Natural killer cell (primary cell): ENCODE measurements around the gene POTEG. TPM values are rescaled to one million over a fixed set of nuclear protein-coding genes. Genes with fewer than 3 reads are reported as not detected.
A peak's percentile ranks its signal among the peaks of the same experiment; 100 is the strongest.
"Not testable (repeated sequence)": the region's sequence is repeated elsewhere in the genome, so short reads cannot be mapped to it uniquely, and the experiment has no call there.

Experiments
- ATAC-seq, 3 donors: fragments of 150-1000 bp in 2 of 3; fragments of 200-7000 bp in 1 of 3; cut with Tn5 transposase; 1 replicate in 1 of 3; 2 replicates in 2 of 3; pipeline ENCODE4 v1.10.0; 2021; ENCODE audit warnings: mild to moderate bottlenecking in 2 of 3, moderate library complexity in 2 of 3
- DNase-seq, 2 donors: peaks; one replicate each; pipeline versions ENCODE4 v3.0.0 to v3.0.0-alpha.2; 2013 to 2021; ENCODE audit warnings: mixed read lengths in 1 of 2
- H3K27ac ChIP-seq: one replicate; pipeline ENCODE4 v1.5.1; 2013; ENCODE audit warnings: mild to moderate bottlenecking, low read length
- H3K27me3 ChIP-seq: one replicate; pipeline ENCODE4 v1.6.1; 2013; ENCODE audit warnings: low read length; ENCODE audit not compliant: control insufficient read depth, insufficient read depth
- H3K36me3 ChIP-seq: one replicate; pipeline ENCODE4 v1.6.1; 2013; ENCODE audit warnings: low read length; ENCODE audit not compliant: control insufficient read depth, insufficient read depth
- H3K4me1 ChIP-seq: one replicate; pipeline ENCODE4 v1.6.1; 2013; ENCODE audit warnings: low read length; ENCODE audit not compliant: control insufficient read depth, insufficient read depth
- H3K4me3 ChIP-seq: one replicate; pipeline ENCODE4 v1.5.1; 2013; ENCODE audit warnings: low read length
- H3K9me3 ChIP-seq: one replicate; pipeline ENCODE4 v1.6.1; 2013; ENCODE audit warnings: low read length; ENCODE audit not compliant: control insufficient read depth, insufficient read depth
- H3K27ac Mint-ChIP-seq, 2 donors: one replicate each; pipeline ENCODE4 v1.8.0; 2022; ENCODE audit warnings: mild to moderate bottlenecking in 2 of 2, mixed read lengths in 2 of 2, moderate library complexity in 1 of 2
- H3K27me3 Mint-ChIP-seq, 2 donors: one replicate each; pipeline ENCODE4 v1.8.0; 2022; ENCODE audit warnings: low read depth in 2 of 2, mixed read lengths in 2 of 2
- H3K36me3 Mint-ChIP-seq: one replicate; pipeline ENCODE4 v1.8.0; 2022; ENCODE audit warnings: mixed read lengths
- H3K4me1 Mint-ChIP-seq, 2 donors: one replicate each; pipeline ENCODE4 v1.8.0; 2022; ENCODE audit warnings: mixed read lengths in 2 of 2
- H3K4me3 Mint-ChIP-seq: one replicate; pipeline ENCODE4 v1.8.0; 2022; ENCODE audit warnings: mild to moderate bottlenecking, moderate library complexity, mixed read lengths
- H3K9me3 Mint-ChIP-seq, 2 donors: one replicate each; pipeline ENCODE4 v1.8.0; 2022; ENCODE audit warnings: mixed read lengths in 2 of 2
- WGBS: methylation state at CpG from one replicate; pipeline ENCODE4 v1.1.7; 2013; ENCODE audit warnings: missing lambda C conversion rate; ENCODE audit not compliant: insufficient coverage; 5-methylcytosine and 5-hydroxymethylcytosine counted together
- intact Hi-C: fragments of 100-400 bp; cut with micrococcal nuclease; formaldehyde crosslinking; loops from one replicate; pipeline ENCODE4 v1.14.2; 2022
- total RNA-seq, 4 donors: library from RNA; stranded (reverse); fragments of 120-200 nt in 1 of 4; gene quantifications; one replicate each; pipeline versions ENCODE4 v1.2.3 to v1.2.4, GENCODE V29; 2013 to 2022

Gene POTEG
- total RNA-seq, 3 donors from 2014 or later (not counting 1 experiment from before 2014, with no cell fraction given), result not detected

DNA sequence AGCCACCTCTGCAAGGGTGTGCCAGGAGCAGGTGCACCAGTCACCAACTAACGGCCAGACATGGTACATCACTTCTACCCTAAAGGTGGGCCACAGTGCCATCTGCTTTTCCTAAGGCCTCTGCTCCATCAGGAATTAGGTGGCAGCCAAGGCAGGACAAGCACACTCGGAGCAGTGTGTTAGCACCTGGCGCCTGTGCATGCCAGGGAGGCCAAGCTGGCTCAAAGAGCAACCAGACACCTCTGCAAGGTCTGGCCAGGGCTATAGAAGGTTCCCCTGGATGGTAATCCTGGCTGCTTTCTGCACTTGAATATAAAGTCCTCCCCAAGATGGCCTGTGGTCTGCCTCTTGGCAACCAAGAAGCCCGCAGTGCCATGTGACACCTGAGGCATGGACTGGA lies 45.4 kb downstream of the POTEG start:
- H3K9me3 Mint-ChIP-seq, H3K27ac ChIP-seq, H3K27me3 ChIP-seq, H3K4me1 ChIP-seq, H3K4me3 ChIP-seq, H3K9me3 ChIP-seq, H3K27ac Mint-ChIP-seq, H3K36me3 Mint-ChIP-seq, H3K4me1 Mint-ChIP-seq, intact Hi-C loops, DNase-seq, ATAC-seq, H3K27me3 Mint-ChIP-seq, H3K36me3 ChIP-seq, H3K4me3 Mint-ChIP-seq: not testable (repeated sequence)
- WGBS, result 72% methylated on average over 3 of the region's 4 CpGs

DNA sequence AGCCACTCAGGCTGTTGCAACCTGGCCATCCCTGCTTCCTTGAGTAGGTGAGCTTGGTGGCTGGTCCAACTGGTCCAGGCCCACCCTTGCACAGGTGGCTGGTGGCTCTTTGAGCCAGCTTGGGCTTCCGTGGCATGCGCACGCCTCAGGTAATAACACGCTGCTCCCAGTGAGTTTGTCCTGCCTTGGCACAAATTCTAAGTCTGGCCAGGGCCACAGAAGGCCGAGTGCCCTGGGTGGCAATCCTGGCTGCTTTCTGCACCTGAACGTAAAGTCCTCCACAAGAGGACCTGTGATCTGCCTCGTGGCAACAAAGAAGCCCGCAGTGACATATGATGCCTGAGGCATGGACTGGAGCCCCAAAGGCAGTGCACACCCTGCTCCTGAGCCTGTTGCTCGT lies 47.1 kb downstream of the POTEG start:
- H3K36me3 ChIP-seq, H3K36me3 Mint-ChIP-seq, DNase-seq, H3K4me3 ChIP-seq, H3K27ac Mint-ChIP-seq, H3K27me3 Mint-ChIP-seq, H3K9me3 ChIP-seq, H3K9me3 Mint-ChIP-seq, H3K27me3 ChIP-seq, H3K4me3 Mint-ChIP-seq, H3K4me1 ChIP-seq, ATAC-seq, intact Hi-C loops, H3K27ac ChIP-seq, H3K4me1 Mint-ChIP-seq: not testable (repeated sequence)
- WGBS, result 83% methylated on average over 8 of the region's 9 CpGs

DNA sequence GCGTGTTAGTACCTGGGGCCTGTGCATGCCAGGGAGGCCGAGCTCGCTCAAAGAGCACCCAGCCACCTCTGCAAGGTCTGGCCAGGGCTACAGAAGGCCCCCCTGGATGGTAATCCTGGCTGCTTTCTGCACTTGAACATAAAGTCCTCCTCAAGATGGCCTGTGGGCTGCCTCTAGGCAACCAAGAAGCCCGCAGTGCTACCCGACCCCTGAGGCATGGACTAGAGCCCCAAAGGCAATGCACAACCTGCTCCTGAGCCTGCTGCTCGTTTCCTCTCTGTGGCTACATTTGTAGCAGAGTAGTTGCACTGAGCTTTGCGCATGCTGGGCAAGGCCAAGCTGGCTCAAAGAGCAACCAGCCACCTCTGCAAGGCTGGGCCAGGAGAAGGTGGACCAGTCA lies 47.8 kb downstream of the POTEG start:
- DNase-seq, H3K4me3 ChIP-seq, H3K36me3 Mint-ChIP-seq, H3K9me3 Mint-ChIP-seq, ATAC-seq, H3K36me3 ChIP-seq, intact Hi-C loops, H3K9me3 ChIP-seq, H3K27ac Mint-ChIP-seq, H3K27me3 ChIP-seq, H3K4me1 ChIP-seq, H3K27ac ChIP-seq, H3K4me3 Mint-ChIP-seq, H3K4me1 Mint-ChIP-seq, H3K27me3 Mint-ChIP-seq: not testable (repeated sequence)
- WGBS, result 77% methylated on average over 2 of the region's 7 CpGs

DNA sequence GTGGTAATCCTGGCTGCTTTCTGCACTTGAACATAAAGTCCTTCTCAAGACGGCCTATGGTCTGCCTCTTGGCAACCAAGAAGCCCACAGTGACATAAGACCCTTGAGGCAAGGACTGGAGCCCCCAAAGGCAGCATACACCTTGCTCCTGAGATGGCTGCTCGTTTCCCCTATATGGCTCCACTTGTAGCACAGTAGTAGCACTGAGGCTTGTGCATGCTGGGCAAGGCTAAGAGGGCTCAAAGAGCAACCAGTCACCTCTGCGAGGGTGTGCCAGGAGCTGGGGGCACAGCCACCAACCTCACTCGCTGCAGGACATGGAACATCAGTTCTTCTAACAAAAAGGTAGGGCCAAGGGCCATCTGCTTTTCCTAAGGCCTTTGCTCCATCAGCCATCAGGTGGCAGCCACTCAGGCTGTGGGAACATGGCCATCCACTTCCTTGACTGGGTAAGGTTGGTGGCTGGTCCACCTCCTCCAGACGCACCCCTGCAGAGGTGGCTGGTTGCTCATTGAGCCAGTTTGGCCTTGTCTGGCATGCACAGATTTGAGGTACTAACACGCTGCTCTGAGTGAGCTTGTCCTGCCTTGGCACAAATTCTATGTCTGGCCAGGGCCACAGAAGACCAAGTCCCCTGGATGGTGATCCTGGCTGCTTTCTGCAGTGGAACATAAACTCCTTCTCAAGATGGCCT lies 49.9 kb downstream of the POTEG start:
- 50% methylated on average over 2 of the region's 6 CpGs for WGBS
- ATAC-seq, H3K27ac Mint-ChIP-seq, H3K36me3 Mint-ChIP-seq, H3K27ac ChIP-seq, H3K27me3 ChIP-seq, H3K4me3 ChIP-seq, H3K9me3 ChIP-seq, H3K4me3 Mint-ChIP-seq, H3K27me3 Mint-ChIP-seq, DNase-seq, H3K4me1 ChIP-seq, intact Hi-C loops, H3K4me1 Mint-ChIP-seq, H3K36me3 ChIP-seq, H3K9me3 Mint-ChIP-seq: not testable (repeated sequence)

DNA sequence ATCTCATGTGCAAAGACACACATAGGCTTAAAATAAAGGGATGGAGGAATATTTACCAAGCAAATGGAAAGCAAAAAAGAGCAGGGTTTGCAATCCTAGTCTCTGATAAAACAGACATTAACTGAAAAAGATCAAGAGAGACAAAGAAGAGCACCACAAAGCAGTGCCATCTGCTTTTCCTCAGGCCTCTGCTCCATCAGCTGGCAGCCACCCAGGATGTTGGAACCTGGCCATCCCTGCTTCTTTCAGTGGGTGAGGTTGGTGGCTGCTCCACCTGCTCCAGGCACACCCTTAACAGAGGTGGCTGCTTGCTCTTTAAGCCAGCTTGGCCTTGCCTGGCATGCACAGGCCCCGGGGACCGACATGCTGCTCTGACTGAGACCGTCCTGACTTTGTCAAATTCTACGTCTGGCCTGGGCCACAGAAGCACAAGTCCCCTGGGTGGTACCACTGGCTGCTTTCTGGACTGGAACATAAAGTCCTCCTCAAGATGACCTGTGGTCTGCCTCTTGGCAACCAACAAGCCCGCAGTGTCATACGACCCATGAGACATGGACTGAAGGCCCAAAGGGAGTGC lies 51.0 kb downstream of the POTEG start:
- no CpG with 5 or more reads among the region's 6 CpGs for WGBS
- H3K4me1 Mint-ChIP-seq, DNase-seq, H3K36me3 Mint-ChIP-seq, H3K9me3 ChIP-seq, H3K4me1 ChIP-seq, intact Hi-C loops, H3K27ac Mint-ChIP-seq, H3K9me3 Mint-ChIP-seq, H3K4me3 ChIP-seq, H3K36me3 ChIP-seq, H3K27me3 Mint-ChIP-seq, H3K4me3 Mint-ChIP-seq, ATAC-seq, H3K27me3 ChIP-seq, H3K27ac ChIP-seq: not testable (repeated sequence)

DNA sequence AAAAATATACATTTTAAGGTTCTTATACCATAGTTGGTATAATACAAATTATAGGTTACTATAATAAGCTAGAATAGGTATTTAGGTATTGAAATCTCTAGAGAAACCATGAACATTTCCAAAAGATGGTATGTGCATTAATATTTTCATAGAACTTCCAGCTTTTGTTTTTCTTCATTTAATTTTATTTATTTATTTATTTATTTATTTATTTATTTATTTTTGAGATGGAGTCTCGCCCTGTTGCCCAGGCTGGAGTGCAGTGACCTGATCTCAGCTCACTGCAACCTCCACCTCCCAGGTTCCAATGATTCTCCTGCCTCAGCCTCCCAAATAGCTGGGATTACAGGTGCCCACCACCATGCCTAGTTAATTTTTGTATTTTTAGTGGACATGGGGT lies 54.0 kb downstream of the POTEG start:
- H3K4me3 ChIP-seq, H3K4me3 Mint-ChIP-seq, H3K27ac Mint-ChIP-seq, H3K9me3 Mint-ChIP-seq, H3K36me3 ChIP-seq, H3K9me3 ChIP-seq, H3K27me3 Mint-ChIP-seq, H3K4me1 Mint-ChIP-seq, H3K27ac ChIP-seq, H3K4me1 ChIP-seq, H3K27me3 ChIP-seq, ATAC-seq, H3K36me3 Mint-ChIP-seq, DNase-seq, intact Hi-C loops: not testable (repeated sequence)
- no CpG with 5 or more reads among the region's 1 CpG for WGBS

DNA sequence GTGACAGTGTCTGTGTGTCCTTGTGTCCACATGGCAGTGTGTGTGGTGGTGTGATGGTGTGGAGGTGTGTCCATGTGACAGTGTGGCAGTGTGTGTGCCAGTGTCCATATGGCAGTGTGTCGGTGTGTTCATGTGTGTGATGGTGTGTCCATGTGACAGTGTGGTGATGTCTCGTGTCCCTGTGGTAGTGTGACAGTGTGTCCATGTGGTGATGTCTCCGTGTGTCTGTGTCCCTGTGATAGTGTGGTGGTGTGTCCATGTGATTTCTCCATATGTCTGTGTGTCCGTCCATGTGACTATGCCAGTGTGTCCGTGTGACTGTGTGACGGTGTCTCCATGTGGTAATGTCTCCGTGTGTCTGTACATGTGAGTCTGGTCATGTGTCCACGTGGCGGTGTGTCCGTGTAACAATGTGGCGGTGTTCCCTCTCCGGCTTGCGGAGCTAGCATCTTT lies 59.7 kb downstream of the POTEG start:
- H3K9me3 ChIP-seq, H3K36me3 ChIP-seq, H3K4me3 ChIP-seq, H3K27ac ChIP-seq, H3K27me3 ChIP-seq, H3K4me1 ChIP-seq, H3K4me1 Mint-ChIP-seq, intact Hi-C loops, H3K27ac Mint-ChIP-seq, H3K9me3 Mint-ChIP-seq, H3K4me3 Mint-ChIP-seq, H3K27me3 Mint-ChIP-seq, H3K36me3 Mint-ChIP-seq: not testable (repeated sequence)
- 89% methylated on average over 13 of the region's 13 CpGs for WGBS
- DNase-seq (peak in 1 of 2 donors; percentile 1), ATAC-seq (peak in 1 of 3 donors; percentile 55)

- H3K4me1 Mint-ChIP-seq, DNase-seq, H3K4me1 ChIP-seq, H3K4me3 Mint-ChIP-seq, H3K36me3 Mint-ChIP-seq, H3K27me3 ChIP-seq, ATAC-seq, intact Hi-C loops, H3K27ac Mint-ChIP-seq, H3K9me3 ChIP-seq, H3K27ac ChIP-seq, H3K36me3 ChIP-seq, H3K9me3 Mint-ChIP-seq, H3K4me3 ChIP-seq, H3K27me3 Mint-ChIP-seq: not testable (repeated sequence)
- WGBS, result 69% methylated on average over 49 of the region's 49 CpGs
Measured at GRCh38 chr14:19372813-19373500, 61.2 kb downstream of the POTEG start.
